ENCODE measurements around the gene TMEM59.

GRCh38 chr1:53999920-54000319 lies 53.1 kb downstream of the TMEM59 start:
- TF ChIP-seq CTCF (IDR thresholded peaks at IDR 0.05), result no peak
- no peak for TF ChIP-seq ZFX (IDR thresholded peaks at IDR 0.05; ENCODE audit: borderline replicate concordance)
